ENCODE results near the gene CGNL1.

Gene CGNL1

GRCh38 chr15:57580866-57581265, 204.6 kb downstream of the CGNL1 start:
- H3K9me3 Mint-ChIP-seq (ENCODE audit: low read depth), result peaks cover 8% of the 10 kb centered on the region
- no peak overlapping the region for H3K4me3 Mint-ChIP-seq
- no peaks in the 10 kb centered on the region for H3K4me1 Mint-ChIP-seq (ENCODE audit: low read depth)
- peaks cover 8% of the 10 kb centered on the region for H3K27me3 Mint-ChIP-seq
- no peak overlapping the region for H3K27ac Mint-ChIP-seq
- H3K36me3 Mint-ChIP-seq, result peaks cover 6% of the 10 kb centered on the region

GRCh38 chr15:57582090-57582489, 205.8 kb downstream of the CGNL1 start:
- Mint-ChIP-seq H3K4me3 (no peak overlapping the region), H3K27ac (no peak overlapping the region), H3K4me1 (ENCODE audit: low read depth) (peaks cover 10% of the 10 kb centered on the region), H3K36me3 (peaks cover 6% of the 10 kb centered on the region), H3K9me3 (ENCODE audit: low read depth) (peaks cover 8% of the 10 kb centered on the region), H3K27me3 (peaks cover 8% of the 10 kb centered on the region)

GRCh38 chr15:57583282-57583681, 207.0 kb downstream of the CGNL1 start:
- Mint-ChIP-seq H3K4me3 (no peak overlapping the region), H3K27me3 (peaks cover 8% of the 10 kb centered on the region)

GRCh38 chr15:57583720-57584119, 207.4 kb downstream of the CGNL1 start:
- H3K9me3 Mint-ChIP-seq (ENCODE audit: low read depth), result peaks cover 8% of the 10 kb centered on the region
- H3K4me3 Mint-ChIP-seq, result no peak overlapping the region
- H3K27ac Mint-ChIP-seq, result no peak overlapping the region
- peaks cover 25% of the 10 kb centered on the region for H3K4me1 Mint-ChIP-seq (ENCODE audit: low read depth)
- peaks cover 6% of the 10 kb centered on the region for H3K27me3 Mint-ChIP-seq
- H3K36me3 Mint-ChIP-seq, result peaks cover 6% of the 10 kb centered on the region

More at GRCh38 chr15:57583282-57583681, 207.0 kb downstream of the CGNL1 start:
- H3K27ac Mint-ChIP-seq, result no peak overlapping the region
- peaks cover 6% of the 10 kb centered on the region for H3K36me3 Mint-ChIP-seq
- peaks cover 22% of the 10 kb centered on the region for H3K4me1 Mint-ChIP-seq (ENCODE audit: low read depth)
- H3K9me3 Mint-ChIP-seq (ENCODE audit: low read depth), result peaks cover 8% of the 10 kb centered on the region

GRCh38 chr15:57586661-57587424, 210.5 kb downstream of the CGNL1 start:
- Mint-ChIP-seq H3K9me3 (ENCODE audit: low read depth) (peaks cover 8% of the 10 kb centered on the region), H3K4me3 (no peak overlapping the region)

GRCh38 chr15:57589281-57589680, 213.0 kb downstream of the CGNL1 start:
- H3K4me1 Mint-ChIP-seq (ENCODE audit: low read depth), result peaks cover 34% of the 10 kb centered on the region

More at GRCh38 chr15:57586661-57587424, 210.5 kb downstream of the CGNL1 start:
- Mint-ChIP-seq H3K27ac (no peak overlapping the region), H3K27me3 (peaks cover 12% of the 10 kb centered on the region), H3K4me1 (ENCODE audit: low read depth) (peaks cover 30% of the 10 kb centered on the region), H3K36me3 (peaks cover 6% of the 10 kb centered on the region)

GRCh38 chr15:57589754-57590153, 213.4 kb downstream of the CGNL1 start:
- Mint-ChIP-seq H3K27me3 (peaks cover 18% of the 10 kb centered on the region), H3K27ac (no peak overlapping the region), H3K4me1 (ENCODE audit: low read depth) (peaks cover 34% of the 10 kb centered on the region), H3K9me3 (ENCODE audit: low read depth) (no peaks in the 10 kb centered on the region), H3K4me3 (peak overlapping the region; percentile 17), H3K36me3 (no peaks in the 10 kb centered on the region)

More at GRCh38 chr15:57589281-57589680, 213.0 kb downstream of the CGNL1 start:
- no peaks in the 10 kb centered on the region for H3K36me3 Mint-ChIP-seq
- no peak overlapping the region for H3K27ac Mint-ChIP-seq
- H3K9me3 Mint-ChIP-seq (ENCODE audit: low read depth), result no peaks in the 10 kb centered on the region
- peaks cover 16% of the 10 kb centered on the region for H3K27me3 Mint-ChIP-seq
- H3K4me3 Mint-ChIP-seq, result no peak overlapping the region

GRCh38 chr15:57591237-57591821, 215.0 kb downstream of the CGNL1 start:
- peaks cover 19% of the 10 kb centered on the region for H3K27me3 Mint-ChIP-seq
- H3K27ac Mint-ChIP-seq, result no peak overlapping the region
- peaks cover 30% of the 10 kb centered on the region for H3K4me1 Mint-ChIP-seq (ENCODE audit: low read depth)
- no peaks in the 10 kb centered on the region for H3K36me3 Mint-ChIP-seq
- no peaks in the 10 kb centered on the region for H3K9me3 Mint-ChIP-seq (ENCODE audit: low read depth)
- H3K4me3 Mint-ChIP-seq, result peak overlapping the region; percentile 61

GRCh38 chr15:57591822-57592367, 215.6 kb downstream of the CGNL1 start, which contains the start of gene MYZAP:
MYZAP (plus strand) TSS chr15:57591904; CDS start chr15:57592035, 131 bp downstream.
- Mint-ChIP-seq H3K27ac (no peak within 1 kb of the TSS), H3K9me3 (ENCODE audit: low read depth) (no peaks in the 10 kb centered on the region), H3K4me1 (ENCODE audit: low read depth) (peaks cover 26% of the 10 kb centered on the region), H3K36me3 (no peaks in the 10 kb centered on the region), H3K27me3 (peaks cover 19% of the 10 kb centered on the region), H3K4me3 (peak within 1 kb of the TSS; percentile 68)

GRCh38 chr15:57592426-57592825, 216.1 kb downstream of the CGNL1 start:
- peaks cover 21% of the 10 kb centered on the region for H3K4me1 Mint-ChIP-seq (ENCODE audit: low read depth)
- peaks cover 19% of the 10 kb centered on the region for H3K27me3 Mint-ChIP-seq
- H3K9me3 Mint-ChIP-seq (ENCODE audit: low read depth), result no peaks in the 10 kb centered on the region
- no peaks in the 10 kb centered on the region for H3K36me3 Mint-ChIP-seq
- no peak overlapping the region for H3K27ac Mint-ChIP-seq
- peak overlapping the region; percentile 68 for H3K4me3 Mint-ChIP-seq

GRCh38 chr15:57592836-57593420, 216.6 kb downstream of the CGNL1 start:
- H3K27ac Mint-ChIP-seq, result no peak overlapping the region
- H3K27me3 Mint-ChIP-seq, result peaks cover 19% of the 10 kb centered on the region
- peaks cover 16% of the 10 kb centered on the region for H3K4me1 Mint-ChIP-seq (ENCODE audit: low read depth)
- H3K4me3 Mint-ChIP-seq, result peak overlapping the region; percentile 68
- no peaks in the 10 kb centered on the region for H3K36me3 Mint-ChIP-seq
- H3K9me3 Mint-ChIP-seq (ENCODE audit: low read depth), result no peaks in the 10 kb centered on the region

- no peaks in the 10 kb centered on the region for H3K36me3 Mint-ChIP-seq
- H3K27me3 Mint-ChIP-seq, result peaks cover 19% of the 10 kb centered on the region
- no peaks in the 10 kb centered on the region for H3K9me3 Mint-ChIP-seq (ENCODE audit: low read depth)
- no peak overlapping the region for H3K27ac Mint-ChIP-seq
- no peak overlapping the region for H3K4me3 Mint-ChIP-seq
- H3K4me1 Mint-ChIP-seq (ENCODE audit: low read depth), result peaks cover 8% of the 10 kb centered on the region
Measured at GRCh38 chr15:57594479-57594878, 218.2 kb downstream of the CGNL1 start.

GRCh38 chr15:57595011-57595866, 218.9 kb downstream of the CGNL1 start:
- Mint-ChIP-seq H3K27ac (no peak overlapping the region), H3K4me3 (no peak overlapping the region), H3K9me3 (ENCODE audit: low read depth) (no peaks in the 10 kb centered on the region), H3K36me3 (no peaks in the 10 kb centered on the region), H3K4me1 (ENCODE audit: low read depth) (peaks cover 8% of the 10 kb centered on the region), H3K27me3 (peaks cover 15% of the 10 kb centered on the region)

- Mint-ChIP-seq H3K27ac (no peak overlapping the region), H3K27me3 (peaks cover 9% of the 10 kb centered on the region), H3K9me3 (ENCODE audit: low read depth) (no peaks in the 10 kb centered on the region), H3K36me3 (no peaks in the 10 kb centered on the region), H3K4me1 (ENCODE audit: low read depth) (peaks cover 4% of the 10 kb centered on the region), H3K4me3 (no peak overlapping the region)
Measured at GRCh38 chr15:57596301-57596855, 220.1 kb downstream of the CGNL1 start.
